HG03558 (cell line): Measurements from ENCODE around the gene FRMD3.
A peak's percentile ranks its signal among the peaks of the same experiment; 100 is the strongest.
"Not testable (repeated sequence)": the region's sequence is repeated elsewhere in the genome, so short reads cannot be mapped to it uniquely, and the experiment has no call there.

Experiments used
- ATAC-seq: cut with Tn5 transposase; IDR thresholded peaks from one replicate; pipeline ENCODE4 v1.9.1; 2021; ENCODE audit warnings: moderate number of reproducible peaks; ENCODE audit not compliant: unreplicated experiment; ENCODE audit errors: extremely low read depth

FRMD3 gene

GRCh38 chr9:83526211-83526610 is 12.0 kb downstream of the FRMD3 start:
- no peak for ATAC-seq

DNA sequence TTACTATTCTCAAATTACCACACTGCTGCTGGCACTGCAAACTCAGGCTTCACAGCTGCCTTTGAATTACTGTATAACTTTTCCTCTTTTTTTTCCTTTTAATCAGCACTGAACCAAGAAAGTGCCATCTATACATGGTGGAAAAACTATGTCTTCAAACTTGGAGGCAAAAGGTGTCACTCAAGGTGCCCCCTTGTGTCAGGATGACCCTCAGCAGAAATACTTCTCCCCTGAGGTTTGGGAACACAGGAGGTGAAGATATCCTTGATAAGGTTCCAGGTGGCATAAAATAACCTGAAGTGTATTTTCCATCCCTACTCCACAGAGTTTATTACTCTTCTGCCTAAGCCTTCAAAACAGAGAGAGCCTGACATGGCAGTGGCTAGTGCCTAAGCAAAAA is 14.5 kb downstream of the FRMD3 start:
- no peak for ATAC-seq

- ATAC-seq: no peak
Observed at GRCh38 chr9:83521411-83521810, 16.8 kb downstream of the FRMD3 start.

GRCh38 chr9:83521011-83521410 is 17.2 kb downstream of the FRMD3 start:
- no peak for ATAC-seq

GRCh38 chr9:83520292-83520691 is 17.9 kb downstream of the FRMD3 start:
- ATAC-seq: no peak

- ATAC-seq: not testable (repeated sequence)
Observed at GRCh38 chr9:83517980-83518379, 20.2 kb downstream of the FRMD3 start.

- ATAC-seq: no peak
Observed at GRCh38 chr9:83514767-83515166, 23.4 kb downstream of the FRMD3 start.

- no peak for ATAC-seq
Observed at GRCh38 chr9:83512621-83513020, 25.6 kb downstream of the FRMD3 start.

DNA sequence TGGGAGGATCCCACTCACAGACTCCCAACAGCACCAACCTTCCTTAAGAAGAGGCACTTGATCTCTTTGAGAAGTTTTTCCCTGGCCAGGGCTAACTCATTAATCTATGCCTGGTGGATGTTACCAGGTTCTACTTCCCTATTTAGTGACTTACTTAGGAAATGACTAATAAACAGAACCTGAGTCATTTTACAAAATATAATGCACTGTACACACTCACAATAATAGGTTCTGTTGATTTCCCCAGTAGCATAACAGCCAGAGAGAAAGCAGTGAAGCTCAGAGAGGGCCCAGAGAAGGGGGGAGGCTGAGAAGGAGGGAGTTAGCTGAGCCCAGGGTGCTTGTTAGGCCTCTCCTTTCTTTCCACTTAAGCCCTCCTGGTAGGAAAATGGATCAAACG is 27.1 kb downstream of the FRMD3 start:
- peak; percentile 90 for ATAC-seq

- ATAC-seq: no peak
Observed at GRCh38 chr9:83509402-83509801, 28.8 kb downstream of the FRMD3 start.

DNA sequence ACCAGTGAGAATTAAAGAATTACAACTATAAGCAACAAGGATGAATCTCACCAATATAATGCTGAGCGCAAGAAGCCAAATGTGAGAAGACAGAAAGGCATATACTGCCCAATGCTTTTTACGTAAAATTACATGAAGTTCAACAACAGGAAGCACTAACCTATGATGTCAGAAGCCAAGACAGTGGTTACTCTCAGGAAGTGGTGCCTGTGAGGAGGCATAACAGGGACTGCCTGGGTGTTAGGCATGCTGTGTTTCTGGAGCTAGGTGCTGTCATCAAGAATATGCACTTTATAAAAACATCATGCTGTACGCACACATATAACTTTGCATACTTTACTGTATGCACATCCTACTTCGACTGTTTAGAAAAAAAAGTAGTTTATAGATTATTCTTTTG is 30.1 kb downstream of the FRMD3 start:
- no peak for ATAC-seq

- no peak for ATAC-seq
Observed at GRCh38 chr9:83505282-83505681, 32.9 kb downstream of the FRMD3 start.

DNA sequence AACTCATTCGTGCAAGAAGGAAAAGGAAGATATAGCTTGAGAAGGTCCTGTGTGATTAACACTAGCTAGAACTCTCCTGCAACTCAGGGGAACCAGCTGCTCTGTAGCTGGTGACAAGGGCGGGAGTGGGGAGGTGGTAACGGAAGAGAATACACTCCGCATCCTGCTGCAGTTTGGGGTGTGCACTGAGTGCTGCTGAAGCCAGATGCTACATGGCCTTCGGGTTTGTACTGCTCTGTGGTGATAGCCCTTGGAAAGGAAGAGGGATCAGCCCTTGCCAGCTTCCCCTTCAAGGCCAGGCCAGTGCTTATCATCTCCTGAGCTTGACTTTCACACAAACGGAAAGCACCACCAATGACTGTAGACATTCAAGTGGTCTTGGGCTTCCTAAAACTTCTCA is 34.3 kb downstream of the FRMD3 start:
- ATAC-seq: no peak

- no peak for ATAC-seq
Observed at GRCh38 chr9:83501565-83501964, 36.6 kb downstream of the FRMD3 start.

- no peak for ATAC-seq
Observed at GRCh38 chr9:83497441-83497840, 40.8 kb downstream of the FRMD3 start.

- no peak for ATAC-seq
Observed at GRCh38 chr9:83491995-83492394, 46.2 kb downstream of the FRMD3 start.

DNA sequence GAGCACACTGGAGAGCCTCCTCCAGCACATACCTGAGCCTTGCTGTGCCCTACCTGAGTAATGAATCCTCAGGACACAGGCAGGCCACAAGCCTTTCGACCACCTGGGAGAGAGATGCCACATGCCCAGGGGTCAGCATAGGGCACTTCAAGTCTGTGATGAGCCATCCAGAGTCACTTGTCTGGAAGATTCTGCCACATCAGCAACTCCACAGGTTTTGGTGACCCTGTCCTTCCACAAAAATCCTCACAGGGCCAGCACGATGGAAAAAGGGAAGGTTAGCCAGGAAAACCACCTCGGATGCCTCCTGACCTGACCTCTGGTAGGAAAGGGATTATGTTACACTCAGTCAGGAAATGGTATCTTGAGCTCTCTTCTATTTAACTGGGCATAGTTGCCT is 46.8 kb downstream of the FRMD3 start:
- no peak for ATAC-seq

GRCh38 chr9:83489961-83490360 is 48.2 kb downstream of the FRMD3 start:
- ATAC-seq: no peak

DNA sequence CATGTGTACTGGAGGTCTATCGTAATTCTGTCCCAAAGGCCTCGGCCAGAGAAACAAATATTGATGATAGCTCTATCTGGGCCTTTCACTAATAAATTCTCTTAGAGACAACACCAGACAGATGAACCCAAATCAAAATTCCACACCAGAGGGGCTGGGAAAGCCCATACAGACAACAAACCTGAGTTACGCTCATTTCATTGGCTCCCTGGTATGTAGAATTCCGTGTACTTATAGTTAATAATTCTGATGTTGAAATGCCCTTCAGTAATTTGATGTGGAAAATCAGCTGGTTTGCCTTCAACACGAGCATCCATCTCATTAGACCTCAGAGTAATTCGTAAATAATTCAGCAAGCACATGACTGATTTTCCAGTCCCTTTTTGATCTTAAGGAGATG is 53.2 kb downstream of the FRMD3 start:
- ATAC-seq: no peak

DNA sequence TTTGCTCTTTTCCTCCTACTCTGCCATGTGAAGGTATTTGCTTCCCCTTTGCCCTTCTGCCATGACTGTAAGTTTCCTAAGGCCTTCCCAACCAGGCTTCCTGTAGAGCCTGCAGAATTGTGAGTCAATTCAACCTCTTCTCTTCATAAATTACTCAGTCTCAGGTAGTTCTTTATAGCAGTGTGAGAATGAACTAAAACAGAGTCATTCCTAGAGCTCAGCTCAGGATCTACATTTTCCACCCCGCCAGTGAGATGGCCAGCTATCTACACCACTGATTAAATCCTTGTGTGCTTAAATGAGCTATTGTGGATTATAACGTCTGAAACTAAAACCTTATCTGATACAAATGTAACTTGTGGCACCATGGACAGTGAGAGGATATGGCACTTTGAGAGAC is 55.0 kb downstream of the FRMD3 start:
- ATAC-seq: no peak

DNA sequence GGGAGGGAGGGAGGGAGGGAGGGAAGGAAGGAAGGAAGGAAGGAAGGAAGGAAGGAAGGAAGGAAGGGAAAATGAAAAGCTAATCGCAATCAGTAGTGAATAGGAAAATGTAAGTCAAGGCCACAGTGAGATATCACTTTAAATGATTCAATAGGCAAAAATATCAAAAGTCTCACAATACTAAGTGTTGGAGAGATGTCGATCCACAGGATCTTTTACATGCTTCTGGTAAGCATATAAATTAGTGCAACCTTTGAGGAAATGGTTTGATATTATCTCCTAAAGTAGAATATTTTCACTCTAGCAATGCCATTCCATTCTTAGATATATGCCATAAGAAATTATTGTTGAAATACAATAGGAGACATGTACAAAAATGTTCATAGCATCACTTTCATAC is 58.4 kb downstream of the FRMD3 start:
- ATAC-seq: no peak

DNA sequence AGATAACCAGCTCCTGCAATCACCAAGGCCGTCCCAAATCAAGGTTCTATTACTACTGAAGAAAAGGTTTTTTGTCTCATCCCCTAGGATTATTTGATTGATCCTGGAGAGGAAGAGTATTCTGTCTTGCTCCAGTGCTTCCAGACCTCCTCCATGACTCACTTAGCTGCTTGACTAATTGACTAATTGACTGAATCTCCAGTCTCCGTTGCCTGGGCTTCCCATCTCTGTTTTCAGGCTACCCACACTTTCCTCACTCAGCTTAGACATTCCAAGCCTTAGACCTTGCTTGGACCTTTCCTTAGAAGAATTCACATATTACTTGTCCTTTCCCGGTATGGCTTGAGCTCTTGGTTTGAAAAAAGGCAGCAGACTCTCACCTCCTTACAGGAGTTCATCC is 60.6 kb downstream of the FRMD3 start:
- ATAC-seq: no peak

DNA sequence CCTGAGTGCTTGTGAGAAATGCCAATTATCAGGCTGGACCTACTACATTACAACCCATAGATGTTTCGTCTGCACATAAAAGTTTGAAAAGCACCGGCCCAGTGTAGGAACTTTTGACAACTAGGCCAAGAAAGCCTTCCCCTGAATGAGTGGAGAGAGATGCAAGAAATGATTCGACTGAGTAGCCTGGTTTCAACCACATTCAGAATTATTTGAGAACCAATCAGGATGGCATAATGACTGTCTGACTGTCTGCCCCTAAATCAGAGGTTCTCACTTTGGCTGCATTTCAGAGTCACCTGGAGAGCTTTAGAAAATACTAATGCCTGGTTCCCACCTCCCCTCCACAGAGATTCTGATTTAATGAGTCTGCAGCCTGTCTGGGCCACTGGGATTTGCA is 61.1 kb downstream of the FRMD3 start:
- ATAC-seq: no peak
